ENCODE data around the gene ALDH3A1.

ALDH3A1 gene

GRCh38 chr17:19740933-19741332, 7.2 kb downstream of the ALDH3A1 start:
- DNase-seq, result no peak

- DNase-seq, result no peak
These were observed 8.6 kb downstream of the ALDH3A1 start for GRCh38 chr17:19739241-19740201.

DNA sequence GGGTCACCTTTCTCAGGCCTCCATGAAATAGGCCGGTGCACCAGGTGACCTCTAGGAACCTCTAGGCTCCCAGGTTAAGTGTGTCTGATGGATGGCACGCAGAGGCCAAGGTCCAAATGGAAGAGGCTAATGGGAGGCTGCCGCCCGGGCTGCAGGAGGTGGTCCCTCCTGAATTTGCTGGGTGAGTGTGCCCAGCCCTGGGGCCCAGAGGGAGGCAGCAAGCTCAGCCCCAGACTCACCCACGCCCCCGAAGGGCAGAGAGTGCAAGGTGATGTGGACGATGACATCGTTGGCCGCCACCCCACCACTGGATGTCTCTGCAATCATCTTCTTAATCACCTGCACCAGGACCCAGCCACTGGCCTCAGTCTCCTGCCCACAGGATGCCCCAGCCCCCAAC, 9.3 kb downstream of the ALDH3A1 start:
- no peak for DNase-seq

- no peak for DNase-seq
These were observed 10.0 kb downstream of the ALDH3A1 start for GRCh38 chr17:19738073-19738449.

GRCh38 chr17:19737305-19738072, 10.6 kb downstream of the ALDH3A1 start:
- DNase-seq, result no peak

- DNase-seq, result no peak
These were observed 12.0 kb downstream of the ALDH3A1 start for GRCh38 chr17:19736071-19736470.

DNA sequence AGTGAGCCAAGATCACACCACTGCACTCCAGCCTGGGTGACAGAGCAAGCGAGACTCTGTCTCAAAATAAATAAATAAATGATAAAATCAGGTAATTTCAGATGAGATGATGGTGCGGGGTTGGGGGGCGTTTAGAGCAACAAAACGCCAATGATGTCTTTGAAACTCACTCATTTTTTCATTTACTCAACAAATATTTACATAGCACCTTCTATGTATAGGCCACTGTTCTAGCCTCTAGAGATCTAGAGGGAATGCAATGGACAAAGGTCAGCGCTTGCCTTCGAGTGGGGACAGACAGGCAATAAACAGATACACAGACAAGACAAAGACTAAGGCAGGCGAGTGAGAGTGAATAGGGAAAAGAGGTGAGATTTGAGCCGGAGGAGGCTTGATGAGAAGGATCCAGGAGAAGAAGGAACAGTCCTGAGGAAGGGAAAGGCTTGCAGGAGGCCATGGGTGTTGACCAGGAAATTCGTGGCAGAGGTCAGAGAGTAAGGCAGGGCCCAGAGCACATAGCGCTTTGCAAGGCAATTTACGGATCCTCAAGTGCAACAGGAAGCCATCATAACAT, 14.1 kb downstream of the ALDH3A1 start:
- no peak for DNase-seq

- no peak for DNase-seq
These were observed 16.5 kb downstream of the ALDH3A1 start for GRCh38 chr17:19731626-19732025.

- no peak for DNase-seq
These were observed 17.3 kb downstream of the ALDH3A1 start for GRCh38 chr17:19730843-19731242.

DNA sequence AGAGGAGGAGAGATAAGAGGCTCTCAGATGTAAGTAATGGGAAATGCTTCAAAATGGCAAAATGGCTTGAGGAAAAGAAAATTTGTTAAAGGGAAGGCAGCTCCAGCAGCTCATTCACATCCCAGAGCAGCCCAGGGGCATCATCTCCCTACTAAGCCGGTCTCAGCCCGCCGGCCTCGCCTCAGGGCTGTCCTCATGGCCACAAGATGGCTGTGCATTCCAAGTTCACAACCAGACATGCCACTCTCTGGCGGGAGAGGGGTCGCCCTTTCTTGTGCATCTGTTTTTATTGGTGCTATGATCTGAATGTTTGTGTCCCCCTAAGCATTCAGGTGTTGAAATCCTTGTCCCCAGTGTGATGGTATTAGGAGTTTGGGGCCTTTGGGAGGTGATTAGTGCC, 18.2 kb downstream of the ALDH3A1 start:
- no peak for DNase-seq

- peak; percentile 50 for DNase-seq
These were observed 20.0 kb downstream of the ALDH3A1 start for GRCh38 chr17:19728084-19728495.

DNA sequence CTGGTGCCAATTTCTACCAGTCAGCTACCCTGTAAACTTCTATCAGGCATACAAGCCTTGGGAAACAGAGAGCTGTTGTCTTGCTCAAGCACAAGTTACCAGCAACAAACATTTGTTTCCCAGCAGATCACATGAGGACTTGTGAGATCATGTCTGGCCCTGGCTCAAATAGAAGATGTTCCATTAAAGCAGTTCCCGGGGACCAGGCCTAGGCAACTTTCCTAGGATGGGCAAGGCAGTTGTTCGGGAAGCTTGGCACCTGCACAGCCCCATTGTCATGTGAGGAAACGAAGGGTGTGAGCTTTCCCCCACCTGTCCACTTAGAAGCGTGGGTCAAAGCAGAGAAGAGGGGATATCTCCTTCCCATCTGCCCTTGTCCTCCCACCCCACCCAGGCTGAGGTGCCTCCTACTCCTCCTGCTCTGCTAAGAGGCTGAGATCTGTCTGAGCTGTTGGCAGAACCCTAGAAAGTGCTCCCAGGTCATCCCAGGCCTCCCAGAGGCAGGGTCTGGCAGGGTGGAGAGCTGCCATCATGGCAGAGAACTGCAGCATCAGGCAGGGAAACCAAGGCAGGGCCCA, 20.5 kb downstream of the ALDH3A1 start:
- no peak for DNase-seq

DNA sequence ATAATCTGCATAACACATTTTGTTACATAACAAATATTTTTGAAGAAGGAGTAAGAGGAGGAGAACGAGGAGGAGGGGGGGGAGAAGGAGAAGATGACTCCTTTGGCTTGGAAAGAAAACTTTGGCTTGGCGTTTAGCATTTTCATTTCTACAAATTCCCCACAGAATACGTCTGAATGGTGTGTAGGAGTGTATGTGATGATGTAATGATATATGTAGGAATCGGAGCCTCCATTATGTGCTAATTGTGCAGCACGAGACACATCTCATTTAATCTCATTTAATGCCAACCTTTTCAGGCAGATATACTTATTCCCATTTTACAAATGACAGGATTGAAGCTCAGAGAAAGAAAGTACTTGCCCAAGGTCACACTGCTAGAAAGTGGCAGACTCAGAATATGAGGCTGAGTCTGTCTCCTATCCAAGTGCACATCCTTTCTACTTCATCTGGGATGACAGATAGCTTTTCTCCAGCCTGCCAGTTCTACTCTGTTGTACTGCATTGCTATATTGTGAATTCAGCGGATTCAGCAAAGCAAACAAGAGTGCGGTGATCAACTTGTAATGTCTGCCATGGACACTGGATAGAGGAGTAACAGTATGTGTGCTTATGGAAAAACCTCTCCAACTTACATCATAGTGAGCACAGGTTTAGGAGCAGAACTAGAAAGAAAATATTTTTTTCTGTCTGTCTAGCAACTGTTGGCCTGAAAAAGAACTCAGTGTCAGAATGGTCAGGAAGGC, 21.3 kb downstream of the ALDH3A1 start:
- no peak for DNase-seq

- DNase-seq, result no peak
These were observed 22.6 kb downstream of the ALDH3A1 start for GRCh38 chr17:19725486-19725885.

DNA sequence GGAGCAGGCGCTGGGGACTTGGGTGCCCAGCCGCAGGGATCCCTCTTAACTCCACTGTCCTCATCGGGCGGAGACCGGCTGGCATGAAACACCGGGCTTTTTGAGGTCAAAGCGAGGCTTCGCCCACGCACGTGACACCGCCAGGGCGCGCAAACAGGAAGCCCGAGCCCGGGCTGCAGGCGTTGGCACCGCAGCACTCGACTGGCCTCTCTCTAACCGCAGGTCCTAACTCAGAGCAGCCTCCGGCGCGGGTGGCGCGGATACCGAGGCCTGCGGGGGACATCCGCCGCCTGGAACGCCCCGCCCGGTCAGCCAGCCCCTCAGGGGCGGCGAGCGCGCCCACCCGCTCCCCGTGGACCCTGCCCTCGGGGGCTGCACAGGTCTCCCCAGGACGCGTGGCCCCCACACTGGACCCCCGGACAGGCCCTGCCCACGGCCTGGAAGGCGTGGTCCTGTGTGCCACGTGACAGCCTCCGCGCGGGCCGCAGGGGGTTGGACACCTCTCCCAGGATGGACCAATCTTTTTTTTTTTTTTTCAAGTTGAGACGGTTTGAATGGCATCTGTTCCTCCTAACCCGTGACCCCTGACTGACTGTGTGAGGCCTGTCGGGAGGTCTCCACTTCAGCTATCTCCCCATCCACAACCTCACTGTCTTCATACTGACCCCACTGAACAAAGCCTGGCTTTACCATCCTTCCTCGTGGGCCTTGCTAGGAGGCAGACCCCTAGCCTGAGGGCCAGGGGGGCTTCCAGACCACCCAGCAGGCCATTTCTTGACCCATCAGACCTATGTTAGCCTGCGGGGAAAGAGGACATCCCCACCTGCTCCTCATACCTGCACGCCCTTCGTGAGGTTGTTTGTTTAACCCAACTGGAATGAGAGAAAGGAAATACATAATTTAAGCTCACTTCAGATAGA, 23.3 kb downstream of the ALDH3A1 start:
- DNase-seq, result no peak

DNA sequence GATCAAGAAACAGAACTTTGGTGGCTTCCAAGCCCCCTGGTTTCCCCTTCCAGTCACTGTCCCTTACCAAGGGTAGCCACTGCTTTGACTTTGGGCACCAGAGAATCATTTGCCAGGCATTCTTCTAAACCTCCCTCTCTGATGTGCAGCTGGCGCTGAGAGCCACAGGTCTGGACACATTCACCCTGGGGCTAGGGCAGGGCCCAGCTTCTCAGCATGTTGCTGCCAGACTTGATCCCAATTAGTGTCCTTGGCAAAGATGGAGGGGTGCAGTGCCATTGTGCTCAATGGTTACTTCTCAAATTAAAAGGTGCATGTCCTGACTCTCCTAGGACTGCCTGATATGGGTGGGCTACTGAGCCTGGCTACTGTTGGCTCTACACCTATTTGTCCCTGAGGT, 24.1 kb downstream of the ALDH3A1 start:
- no peak for DNase-seq

DNA sequence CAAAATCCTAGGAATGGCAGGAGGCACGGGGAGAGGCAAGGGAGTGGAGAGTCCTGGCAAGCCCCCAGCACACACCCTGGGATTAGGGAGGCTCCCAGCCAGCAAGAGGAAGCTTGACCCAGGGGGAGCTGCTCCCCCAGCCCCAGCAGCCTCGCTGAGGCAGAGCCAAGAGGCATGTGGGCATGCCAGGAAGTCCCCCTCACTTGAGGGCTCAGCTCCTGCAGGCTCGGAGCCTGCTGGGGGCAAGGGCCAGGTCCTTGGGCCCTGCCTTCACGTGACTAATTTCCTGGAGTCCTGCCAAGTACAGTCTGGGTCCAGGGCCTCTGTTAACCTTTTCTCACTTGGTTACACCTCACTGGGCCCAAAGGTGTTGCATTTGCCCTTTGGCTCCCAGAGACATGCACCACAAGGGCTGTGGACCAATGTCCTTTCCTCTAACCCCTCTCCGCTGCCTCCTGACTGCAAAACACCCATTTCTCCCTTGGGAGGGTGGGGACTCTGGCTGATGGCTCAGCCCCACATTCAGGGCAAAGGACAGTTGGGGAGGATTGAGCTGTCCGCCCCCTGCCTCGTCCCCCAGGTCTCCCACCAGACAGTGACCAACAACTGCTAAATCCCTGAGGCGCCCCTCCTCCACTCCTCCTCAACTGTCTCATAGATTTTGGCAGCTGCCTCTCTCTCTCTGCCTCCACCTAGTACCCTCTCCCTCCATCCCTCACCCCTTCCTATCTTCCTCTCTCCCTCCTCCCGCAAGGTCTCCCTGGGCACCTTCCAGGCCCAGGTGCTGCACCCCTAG, 27.3 kb downstream of the ALDH3A1 start:
- peak; percentile 41 for DNase-seq

- DNase-seq, result no peak
These were observed 28.0 kb downstream of the ALDH3A1 start for GRCh38 chr17:19720210-19720475.

DNA sequence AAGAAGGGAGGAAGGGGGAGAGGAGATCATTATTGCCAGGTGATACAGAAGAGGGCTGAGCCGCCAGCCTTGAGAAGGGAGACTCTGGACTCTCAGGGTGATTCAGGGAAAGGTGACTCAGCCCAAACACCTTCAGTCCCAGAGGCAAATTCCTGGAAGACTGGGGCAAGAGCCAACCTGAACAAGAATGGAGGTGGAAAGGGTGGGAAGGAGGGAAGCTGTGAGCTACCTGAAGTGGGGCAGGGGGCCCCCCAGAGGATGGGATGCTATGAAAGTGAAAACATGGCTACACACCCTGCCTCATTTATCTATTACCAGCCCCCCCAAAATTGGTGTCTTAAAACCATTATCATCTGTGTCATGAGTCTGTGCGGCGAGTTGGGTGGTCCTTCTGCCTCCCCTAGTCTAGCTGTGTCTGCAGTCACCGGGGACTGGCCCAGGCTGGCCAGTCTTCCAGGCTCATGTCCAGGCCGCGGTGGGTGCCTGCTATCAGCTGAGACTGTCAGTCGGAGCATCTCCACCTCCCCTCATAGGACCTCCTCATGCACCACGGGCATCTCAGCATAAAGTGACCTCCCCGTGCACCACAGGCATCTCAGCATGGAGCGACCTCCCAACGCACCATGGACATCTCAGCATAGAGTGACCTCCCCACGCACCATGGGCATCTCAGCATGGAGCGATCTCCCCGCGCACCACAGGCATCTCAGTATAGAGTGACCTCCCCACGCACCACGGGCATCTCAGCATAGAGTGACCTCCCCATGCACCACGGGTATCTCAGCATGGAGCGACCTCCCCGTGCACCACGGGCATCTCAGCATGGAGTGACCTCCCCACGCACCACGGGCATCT, 28.5 kb downstream of the ALDH3A1 start:
- no peak for DNase-seq
